ENCODE data around the gene C8B. TPM values are rescaled to one million over a fixed set of nuclear protein-coding genes. Genes with fewer than 3 reads are reported as not detected.

Gene C8B
- total RNA-seq, 1 donor from 2014 or later: not detected

DNA sequence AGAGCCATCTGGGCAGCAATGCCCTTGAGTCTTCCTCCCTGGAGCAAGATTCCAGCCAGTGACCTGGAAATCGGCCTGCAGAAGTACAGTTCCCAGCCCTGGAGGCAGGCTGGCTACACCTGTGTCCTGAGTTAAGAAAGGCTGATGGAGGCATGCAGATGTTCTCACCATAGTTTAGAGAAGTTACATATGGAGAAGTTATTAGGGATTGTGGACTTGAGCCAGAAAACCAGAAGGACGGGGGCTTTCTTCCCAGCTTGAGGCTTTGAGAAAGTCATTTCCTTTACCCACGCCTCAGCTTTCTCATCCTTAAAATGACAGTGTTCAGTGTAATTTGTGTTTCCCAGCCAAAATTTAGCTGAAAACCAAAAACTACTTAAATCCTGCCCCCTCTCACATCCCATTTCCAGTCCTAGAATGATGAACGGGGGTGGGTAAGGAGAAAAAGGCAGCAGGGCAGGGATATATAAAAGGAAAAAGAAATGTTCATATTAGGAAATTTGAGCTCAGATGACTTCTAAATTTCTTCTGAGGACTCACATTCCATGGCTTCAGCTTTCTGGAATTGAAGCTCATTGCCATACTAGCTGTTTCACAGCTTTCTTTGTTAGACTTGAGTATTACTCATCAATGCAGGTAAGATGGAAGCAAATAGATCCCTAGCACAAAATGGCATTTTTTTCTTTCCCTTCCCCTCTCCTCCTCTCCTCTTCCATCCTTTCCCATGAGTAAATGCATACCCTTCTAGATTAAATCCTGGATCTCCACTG is 14.4 kb upstream of the C8B start:
- no peak for DNase-seq (ENCODE audit: low read depth, low spot score)
- Mint-ChIP-seq H3K36me3 (ENCODE audit: low read depth) (no peaks in the 10 kb centered on the region), H3K4me1 (no peaks in the 10 kb centered on the region), H3K4me3 (no peak overlapping the region), H3K27ac (ENCODE audit: unreplicated experiment) (no peak overlapping the region), H3K27me3 (ENCODE audit: low read depth) (no peaks in the 10 kb centered on the region), H3K9me3 (no peaks in the 10 kb centered on the region)
- TF ChIP-seq, protein P1, sequence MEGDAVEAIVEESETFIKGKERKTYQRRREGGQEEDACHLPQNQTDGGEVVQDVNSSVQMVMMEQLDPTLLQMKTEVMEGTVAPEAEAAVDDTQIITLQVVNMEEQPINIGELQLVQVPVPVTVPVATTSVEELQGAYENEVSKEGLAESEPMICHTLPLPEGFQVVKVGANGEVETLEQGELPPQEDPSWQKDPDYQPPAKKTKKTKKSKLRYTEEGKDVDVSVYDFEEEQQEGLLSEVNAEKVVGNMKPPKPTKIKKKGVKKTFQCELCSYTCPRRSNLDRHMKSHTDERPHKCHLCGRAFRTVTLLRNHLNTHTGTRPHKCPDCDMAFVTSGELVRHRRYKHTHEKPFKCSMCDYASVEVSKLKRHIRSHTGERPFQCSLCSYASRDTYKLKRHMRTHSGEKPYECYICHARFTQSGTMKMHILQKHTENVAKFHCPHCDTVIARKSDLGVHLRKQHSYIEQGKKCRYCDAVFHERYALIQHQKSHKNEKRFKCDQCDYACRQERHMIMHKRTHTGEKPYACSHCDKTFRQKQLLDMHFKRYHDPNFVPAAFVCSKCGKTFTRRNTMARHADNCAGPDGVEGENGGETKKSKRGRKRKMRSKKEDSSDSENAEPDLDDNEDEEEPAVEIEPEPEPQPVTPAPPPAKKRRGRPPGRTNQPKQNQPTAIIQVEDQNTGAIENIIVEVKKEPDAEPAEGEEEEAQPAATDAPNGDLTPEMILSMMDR (conservative IDR thresholded peaks at IDR 0.05): no peak

- no peak overlapping the region for H3K27ac Mint-ChIP-seq (ENCODE audit: unreplicated experiment)
- TF ChIP-seq, protein P1 (conservative IDR thresholded peaks at IDR 0.05): no peak
- no peaks in the 10 kb centered on the region for H3K27me3 Mint-ChIP-seq (ENCODE audit: low read depth)
- no peak for DNase-seq (ENCODE audit: low read depth, low spot score)
- no peaks in the 10 kb centered on the region for H3K36me3 Mint-ChIP-seq (ENCODE audit: low read depth)
- no peak overlapping the region for H3K4me3 Mint-ChIP-seq
- H3K9me3 Mint-ChIP-seq: no peaks in the 10 kb centered on the region
- H3K4me1 Mint-ChIP-seq: no peaks in the 10 kb centered on the region
Observed at GRCh38 chr1:56978819-56979218, 13.0 kb upstream of the C8B start.

- H3K9me3 Mint-ChIP-seq: no peaks in the 10 kb centered on the region
- no peak for DNase-seq (ENCODE audit: low read depth, low spot score)
- H3K36me3 Mint-ChIP-seq (ENCODE audit: low read depth): no peaks in the 10 kb centered on the region
- no peak overlapping the region for H3K4me3 Mint-ChIP-seq
- TF ChIP-seq, protein P1 (conservative IDR thresholded peaks at IDR 0.05): no peak
- H3K27ac Mint-ChIP-seq (ENCODE audit: unreplicated experiment): no peak overlapping the region
- H3K27me3 Mint-ChIP-seq (ENCODE audit: low read depth): no peaks in the 10 kb centered on the region
- H3K4me1 Mint-ChIP-seq: no peaks in the 10 kb centered on the region
Observed at GRCh38 chr1:56977910-56978309, 12.1 kb upstream of the C8B start.

- Mint-ChIP-seq H3K36me3 (ENCODE audit: low read depth) (no peaks in the 10 kb centered on the region), H3K27ac (ENCODE audit: unreplicated experiment) (no peak overlapping the region), H3K4me3 (no peak overlapping the region), H3K9me3 (no peaks in the 10 kb centered on the region), H3K4me1 (no peaks in the 10 kb centered on the region), H3K27me3 (ENCODE audit: low read depth) (no peaks in the 10 kb centered on the region)
- DNase-seq (ENCODE audit: low read depth, low spot score): no peak
- TF ChIP-seq, protein P1 (conservative IDR thresholded peaks at IDR 0.05): no peak
Observed at GRCh38 chr1:56975446-56975845, 9.6 kb upstream of the C8B start.

DNA sequence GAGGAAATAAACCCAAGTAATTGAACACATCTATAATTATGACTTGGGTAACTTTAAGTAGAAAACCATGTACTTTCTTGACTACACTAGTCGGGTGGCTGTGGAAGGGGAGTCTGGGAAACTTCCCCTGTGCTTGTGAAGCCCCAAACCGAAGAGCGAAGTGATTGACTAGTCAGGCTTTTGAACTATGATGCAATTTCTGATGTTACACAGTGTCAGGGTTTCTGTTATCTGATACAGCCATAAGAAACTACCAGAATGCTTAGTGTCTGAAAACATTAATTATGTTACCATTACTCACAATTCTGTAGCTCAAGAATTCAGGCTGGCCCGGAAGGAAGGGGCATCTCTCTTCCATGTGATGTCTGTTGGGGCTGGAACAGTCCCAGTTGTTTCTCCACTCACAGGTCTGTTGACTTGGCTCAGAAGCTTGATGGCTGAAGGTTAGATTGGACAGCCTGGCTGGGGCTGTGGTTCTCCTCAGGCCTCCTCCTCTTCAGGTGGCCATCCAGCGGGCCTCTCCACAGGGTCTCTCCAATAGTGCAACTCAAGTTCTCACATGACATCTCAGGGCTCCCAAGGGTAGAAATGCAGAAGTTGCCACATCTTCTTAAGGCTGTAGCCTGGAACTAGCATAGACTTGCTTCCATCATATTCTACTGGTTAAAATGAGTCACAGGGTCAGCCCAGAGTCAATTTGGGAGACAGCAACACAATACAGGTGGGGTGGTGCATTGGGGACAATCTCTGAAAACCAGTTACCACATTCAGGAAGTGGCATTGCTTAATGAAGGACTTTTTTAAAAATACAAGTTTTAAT is 8.3 kb upstream of the C8B start:
- no peak overlapping the region for H3K4me3 Mint-ChIP-seq
- H3K27ac Mint-ChIP-seq (ENCODE audit: unreplicated experiment): no peak overlapping the region
- H3K27me3 Mint-ChIP-seq (ENCODE audit: low read depth): no peaks in the 10 kb centered on the region
- H3K36me3 Mint-ChIP-seq (ENCODE audit: low read depth): no peaks in the 10 kb centered on the region
- no peak for DNase-seq (ENCODE audit: low read depth, low spot score)
- H3K9me3 Mint-ChIP-seq: no peaks in the 10 kb centered on the region
- TF ChIP-seq, protein P1 (conservative IDR thresholded peaks at IDR 0.05): no peak
- no peaks in the 10 kb centered on the region for H3K4me1 Mint-ChIP-seq
